H1 (cell line): ENCODE results near the gene DCXR. TPM values are rescaled to one million over a fixed set of nuclear protein-coding genes. Genes with fewer than 3 reads are reported as not detected.
A peak's percentile ranks its signal among the peaks of the same experiment; 100 is the strongest.

Source experiments
- CTCF ChIA-PET: fragments of 300-600 bp; sonication (Branson Sonifier 250); formaldehyde crosslinking; loops from one replicate; lab custom pipeline; 2021; ENCODE audit not compliant: partially characterized antibody; lab: Charles Lee
- POLR2A ChIA-PET: fragments of 300-600 bp; sonication (Branson Sonifier 250); formaldehyde crosslinking; loops from one replicate; lab custom pipeline; 2021; ENCODE audit warnings: inconsistent platforms; ENCODE audit not compliant: partially characterized antibody; lab: Charles Lee
- DNase-seq, 2 experiments: peaks; one replicate each; pipeline versions ENCODE4 v3.0.0 to v3.0.0-alpha.2; 2010 to 2022; ENCODE audit warnings: low spot score in 2 of 2, low read depth in 1 of 2, mixed read lengths in 1 of 2
- FAIRE-seq: peaks from 2 replicates; lab custom pipeline; 2011; peaks lifted over from hg19 to GRCh38; lab: Jason Lieb, UNC
- H2AFZ ChIP-seq: 2 replicates; pipeline ENCODE4 v1.8.1; 2012; ENCODE audit warnings: low read length, inconsistent platforms
- H2AK5ac ChIP-seq: 2 replicates; pipeline ENCODE4 v1.6.1; 2013; ENCODE audit warnings: low read depth, low read length
- H2BK120ac ChIP-seq: replicated peaks from 2 replicates; pipeline ENCODE3; 2013; ENCODE audit warnings: low read depth, low read length, inconsistent platforms
- H2BK12ac ChIP-seq: 2 replicates; pipeline ENCODE4 v1.6.1; 2013; ENCODE audit warnings: low read depth, low read length
- H2BK15ac ChIP-seq: 2 replicates; pipeline ENCODE4 v1.6.1; 2013; ENCODE audit warnings: low read length
- H2BK20ac ChIP-seq: 2 replicates; pipeline ENCODE4 v1.6.1; 2013; ENCODE audit warnings: low read length
- H2BK5ac ChIP-seq: 2 replicates; pipeline ENCODE4 v1.6.1; 2013; ENCODE audit warnings: low read depth, low read length
- H3K14ac ChIP-seq: 2 replicates; pipeline ENCODE4 v1.6.1; 2013; ENCODE audit warnings: inconsistent platforms; ENCODE audit not compliant: insufficient read length
- H3K18ac ChIP-seq: 2 replicates; pipeline ENCODE4 v1.6.1; 2013; ENCODE audit warnings: low read length; ENCODE audit errors: extremely low read depth
- H3K23ac ChIP-seq: 2 replicates; pipeline ENCODE4 v1.6.1; 2013; ENCODE audit warnings: inconsistent platforms; ENCODE audit not compliant: insufficient read length
- H3K23me2 ChIP-seq: 2 replicates; pipeline ENCODE4 v1.6.1; 2013; ENCODE audit warnings: low read depth, low read length
- H3K27ac ChIP-seq: 2 replicates; pipeline ENCODE4 v1.6.1; 2011; ENCODE audit warnings: low read depth, low read length, inconsistent platforms
- H3K27me3 ChIP-seq, 4 experiments: replicated peaks in 1 of 4; 1 replicate in 1 of 4; 2 replicates in 3 of 4; pipeline versions ENCODE4 v1.6.1 to v1.8.1; 2011 to 2013; ENCODE audit warnings: low read length in 3 of 4, mild to moderate bottlenecking in 3 of 4, inconsistent platforms in 2 of 4, mixed read lengths in 2 of 4, moderate library complexity in 1 of 4; ENCODE audit not compliant: control insufficient read depth in 3 of 4, insufficient read depth in 3 of 4; ENCODE audit errors: extremely low read depth in 1 of 4
- H3K36me3 ChIP-seq, 4 experiments: 2 replicates each; pipeline versions ENCODE4 v1.6.1 to v1.8.1; 2011 to 2013; ENCODE audit warnings: mild to moderate bottlenecking in 4 of 4, low read length in 3 of 4, moderate library complexity in 2 of 4, control low read depth in 1 of 4, inconsistent platforms in 1 of 4; ENCODE audit not compliant: insufficient read depth in 4 of 4, control insufficient read depth in 2 of 4
- H3K4ac ChIP-seq: replicated peaks from 2 replicates; pipeline ENCODE3; 2013; ENCODE audit warnings: low read length, low read depth, mixed read lengths, inconsistent platforms; ENCODE audit not compliant: insufficient read length
- H3K4me1 ChIP-seq, 4 experiments: replicated peaks in 1 of 4; 1 replicate in 1 of 4; 2 replicates in 3 of 4; pipeline versions ENCODE4 v1.6.1 to v1.8.1; 2011 to 2013; ENCODE audit warnings: low read length in 3 of 4, inconsistent platforms in 2 of 4, mixed read lengths in 1 of 4; ENCODE audit not compliant: insufficient read depth in 4 of 4, control insufficient read depth in 3 of 4
- H3K4me2 ChIP-seq, 2 experiments: 2 replicates each; pipeline versions ENCODE4 v1.6.1 to v1.8.1; 2011 to 2013; ENCODE audit warnings: low read depth in 2 of 2, low read length in 2 of 2, control low read depth in 1 of 2, inconsistent platforms in 1 of 2, mild to moderate bottlenecking in 1 of 2; ENCODE audit not compliant: insufficient read depth in 1 of 2
- H3K4me3 ChIP-seq, 4 experiments: fragments of 200-600, 300-600 bp in 1 of 4; sonication (generic), shearing (Covaris generic), sonication (Bioruptor Twin) in 1 of 4; 2 replicates each; pipeline versions ENCODE4 v1.5.1 to v1.8.1; 2011 to 2016; ENCODE audit warnings: low read length in 4 of 4, low read depth in 3 of 4, control low read depth in 2 of 4, inconsistent platforms in 2 of 4, mild to moderate bottlenecking in 2 of 4, mixed read lengths in 1 of 4, moderate library complexity in 1 of 4; ENCODE audit not compliant: insufficient read depth in 2 of 4; ENCODE audit errors: extremely low read depth in 1 of 4
- H3K56ac ChIP-seq: replicated peaks from 2 replicates; pipeline ENCODE3; 2013; ENCODE audit warnings: low read depth, mild to moderate bottlenecking, mixed read lengths, low read length, inconsistent platforms; ENCODE audit not compliant: insufficient read length
- H3K79me1 ChIP-seq: 2 replicates; pipeline ENCODE4 v1.6.1; 2013; ENCODE audit warnings: low read depth, low read length, control low read depth
- H3K79me2 ChIP-seq, 2 experiments: 2 replicates each; pipeline versions ENCODE4 v1.6.1 to v1.8.1; 2012 to 2013; ENCODE audit warnings: low read length in 2 of 2, mild to moderate bottlenecking in 2 of 2, inconsistent platforms in 1 of 2; ENCODE audit not compliant: insufficient read depth in 2 of 2, control insufficient read depth in 1 of 2
- H3K9ac ChIP-seq, 4 experiments: replicated peaks in 1 of 4; 1 replicate in 1 of 4; 2 replicates in 3 of 4; pipeline versions ENCODE4 v1.6.1 to v1.8.1; 2011 to 2013; ENCODE audit warnings: low read depth in 3 of 4, low read length in 3 of 4, control low read depth in 2 of 4, mild to moderate bottlenecking in 2 of 4, moderate library complexity in 2 of 4, inconsistent platforms in 1 of 4; ENCODE audit errors: extremely low read depth in 1 of 4
- H3K9me3 ChIP-seq, 2 experiments: 2 replicates each; pipeline versions ENCODE4 v1.6.1 to v1.8.1; 2012 to 2013; ENCODE audit warnings: mild to moderate bottlenecking in 2 of 2, moderate library complexity in 2 of 2, control low read depth in 1 of 2, inconsistent platforms in 1 of 2, low read depth in 1 of 2, low read length in 1 of 2, mixed read lengths in 1 of 2; ENCODE audit not compliant: insufficient read depth in 2 of 2
- H4K20me1 ChIP-seq, 2 experiments: replicated peaks in 1 of 2; 2 replicates each; pipeline versions ENCODE3 to v1.8.1; 2011 to 2013; ENCODE audit warnings: inconsistent platforms in 2 of 2, low read length in 2 of 2, mild to moderate bottlenecking in 1 of 2; ENCODE audit not compliant: insufficient read depth in 2 of 2, control insufficient read depth in 1 of 2
- H4K5ac ChIP-seq: 2 replicates; pipeline ENCODE4 v1.6.1; 2013; ENCODE audit warnings: low read length, low read depth, mixed read lengths, inconsistent platforms; ENCODE audit not compliant: insufficient read length
- H4K8ac ChIP-seq: 2 replicates; pipeline ENCODE4 v1.8.0; 2013; ENCODE audit warnings: mild to moderate bottlenecking, moderate library complexity, low read length, inconsistent platforms; ENCODE audit not compliant: insufficient read depth; ENCODE audit errors: extremely low read depth
- H4K91ac ChIP-seq: replicated peaks from 2 replicates; pipeline ENCODE3; 2013; ENCODE audit warnings: low read length, mixed read lengths, inconsistent platforms; ENCODE audit not compliant: insufficient read length
- BCL11A ChIP-seq, 2 experiments: IDR thresholded peaks; one replicate each; pipeline ENCODE4 v1.6.1; 2011; ENCODE audit warnings: low read depth in 2 of 2, low read length in 2 of 2, mild to moderate bottlenecking in 2 of 2
- CHD1 ChIP-seq: IDR thresholded peaks from 2 replicates; pipeline ENCODE4 v1.6.1; 2012; ENCODE audit warnings: low read depth, low read length, improper control_type of control experiment
- CHD2 ChIP-seq: IDR thresholded peaks from 2 replicates; pipeline ENCODE4 v1.6.1; 2012; ENCODE audit warnings: low read length, improper control_type of control experiment
- SIRT6 ChIP-seq: IDR thresholded peaks from one replicate; pipeline ENCODE4 v1.7.1; 2012; ENCODE audit warnings: low read length, inconsistent platforms
- SP1 ChIP-seq: IDR thresholded peaks from 2 replicates; pipeline ENCODE4 v1.6.1; 2011; ENCODE audit warnings: low read depth, low read length
- WGBS, 2 experiments: shearing (Covaris generic) in 1 of 2; methylation state at CpG; one replicate each; pipeline versions ENCODE4 v1.1.6 to v1.1.7; 2013 to 2015; ENCODE audit warnings: low lambda C conversion rate in 2 of 2, mixed read lengths in 2 of 2, inconsistent platforms in 1 of 2, low coverage in 1 of 2, missing lambda C conversion rate in 1 of 2; ENCODE audit not compliant: insufficient replicate concordance in 2 of 2, insufficient coverage in 1 of 2, insufficient read length in 1 of 2; ENCODE audit errors: extremely low coverage in 1 of 2, missing lambda C conversion rate in 1 of 2; 5-methylcytosine and 5-hydroxymethylcytosine counted together
- polyA plus RNA-seq, 7 experiments: library from polyadenylated mRNA; depleted of rRNA in 3 of 7; stranded (reverse) in 5 of 7; unstranded in 2 of 7; fragments of >200 nt in 5 of 7; fragments of 200-250 nt in 2 of 7; gene quantifications; 1 replicate in 5 of 7; 2 replicates in 1 of 7; 4 replicates in 1 of 7; pipeline versions ENCODE4 v1.2.1 to v1.2.3, GENCODE V29; 2011 to 2013; ENCODE audit warnings: missing spikeins in 2 of 7, mixed read lengths in 2 of 7
- total RNA-seq: library from RNA; stranded (reverse); fragmentation: NEBNext Ultra II Directional; extraction: Animal tissue kit (Norgen Biotek cat#: 25700); gene quantifications from 2 replicates; pipeline ENCODE4 v1.2.1, GENCODE V29; 2021

DCXR gene
- total and polyA plus RNA-seq, 2 of the 8 experiments (the other 6 are each of a cell fraction or from before 2014, with no cell fraction given): 96.3 to 212 TPM

DNA sequence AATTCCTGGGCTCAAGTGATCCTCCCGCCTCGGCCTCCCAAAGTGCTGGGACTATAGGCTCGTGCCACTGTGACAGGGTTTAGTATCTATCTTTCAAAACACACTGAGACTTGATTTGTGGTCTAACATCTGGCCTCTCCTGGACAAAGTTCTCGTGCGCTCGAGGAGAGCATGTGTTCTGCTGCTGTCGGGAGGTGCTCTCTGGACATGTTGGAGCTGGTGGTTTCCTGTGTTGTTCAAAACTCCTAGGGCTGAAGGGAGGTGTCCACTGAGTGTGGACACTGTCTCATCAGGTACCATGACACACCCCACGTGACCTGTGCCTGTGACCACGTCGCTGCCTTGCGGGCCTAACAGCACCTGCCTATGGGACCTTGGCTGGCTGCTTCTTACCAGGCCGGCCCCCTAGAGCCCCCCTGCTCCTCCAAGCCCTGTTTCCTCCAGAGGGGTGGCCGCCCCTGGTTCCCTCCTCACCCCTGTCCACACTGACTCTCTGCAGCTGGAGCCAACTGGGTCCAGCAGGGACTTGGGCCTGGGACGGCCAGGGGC is 8.5 kb upstream of the DCXR start:
- WGBS, 2 experiments: 91% methylated on average over 14 of the region's 14 CpGs; no CpG with 5 or more reads in 1 of the 2 experiments
- Histone ChIP-seq H3K4me3 (no peak overlapping the region), H3K23ac (no peak overlapping the region), H2BK20ac (no peak overlapping the region), H3K4me2 (no peak overlapping the region), H2AFZ (no peak overlapping the region), H3K18ac (no peak overlapping the region), H2BK120ac (no peak overlapping the region), H4K8ac (no peak overlapping the region), H3K36me3 (peaks cover 0 to 8% (median 2%) of the 10 kb centered on the region in 4 experiments; a peak in 3 of 8 replicates), H2AK5ac (no peak overlapping the region), H3K23me2 (peaks cover 3% of the 10 kb centered on the region; the same call in 1 of the 2 replicates), H4K91ac (no peak overlapping the region), H2BK5ac (0 out of 2 replicates have a peak overlapping the region, but pooled peaks have one; percentile 10), H3K79me1 (no peaks in the 10 kb centered on the region; the same call in 1 of the 2 replicates), H3K4me1 (peaks cover 0 to 19% (median 10%) of the 10 kb centered on the region in 4 experiments; a peak in 5 of 7 replicates), H3K4ac (no peak overlapping the region), H3K14ac (no peak overlapping the region), H3K27me3 (peaks cover 0 to 4% (median 0%) of the 10 kb centered on the region in 4 experiments; a peak in 1 of 7 replicates), H4K20me1 (peaks cover 0 to 8% of the 10 kb centered on the region in 2 experiments), H3K79me2 (no peaks in the 10 kb centered on the region), H4K5ac (no peak overlapping the region), H2BK15ac (no peak overlapping the region), H3K56ac (no peak overlapping the region), H2BK12ac (no peak overlapping the region), H3K9me3 (no peaks in the 10 kb centered on the region), H3K9ac (no peak overlapping the region; a peak in 1 of 7 replicates), H3K27ac (no peak overlapping the region)
- POLR2A ChIA-PET: interaction anchor here (0.9 kb wide), 1 partner anchor 10 kb away, joined by 3 read pairs; no protein-coding TSS in a partner anchor
- no peak for DNase-seq
- CTCF ChIA-PET: no interaction called here
- TF ChIP-seq CHD1 (no peak), SIRT6 (no peak), BCL11A (IDR thresholded peaks at IDR 0.05; ENCODE audit: low read depth in 2 of 2, low read length in 2 of 2) (no peak), CHD2 (no peak), SP1 (no peak)
- FAIRE-seq: no peak
